ENCODE results near the gene NRCAM. TPM values are rescaled to one million over a fixed set of nuclear protein-coding genes. Genes with fewer than 3 reads are reported as not detected.
A peak's percentile ranks its signal among the peaks of the same experiment; 100 is the strongest.
"Not testable (repeated sequence)": the region's sequence is repeated elsewhere in the genome, so short reads cannot be mapped to it uniquely, and the experiment has no call there.

Gene NRCAM
- total RNA-seq, 4 donors from 2014 or later, result 10.1 to 19.5 (median 13.0) TPM

DNA sequence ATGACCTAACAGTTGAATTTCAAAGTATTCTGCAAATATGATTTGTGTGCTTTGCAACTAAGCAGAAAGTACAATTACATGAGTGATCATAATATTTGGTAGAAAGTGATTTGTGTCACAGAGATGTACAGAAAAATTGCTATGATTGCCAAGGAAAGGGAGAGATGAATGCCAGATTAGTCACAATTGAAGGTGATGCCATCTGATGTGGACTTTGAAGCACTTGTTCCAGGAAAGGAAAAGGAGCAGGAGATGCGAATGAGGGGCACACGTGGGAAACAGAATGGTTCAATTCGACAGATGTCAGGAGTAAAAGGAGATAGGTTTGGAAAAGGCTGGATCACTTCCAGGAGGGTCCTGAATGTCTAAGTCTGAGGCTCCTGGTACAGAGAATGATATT lies 173.0 kb downstream of the NRCAM start:
- no peaks in the 10 kb centered on the region for H3K9me3 ChIP-seq
- TF ChIP-seq POLR2A (IDR thresholded peaks at IDR 0.05), result no peak
- TF ChIP-seq, protein P1, sequence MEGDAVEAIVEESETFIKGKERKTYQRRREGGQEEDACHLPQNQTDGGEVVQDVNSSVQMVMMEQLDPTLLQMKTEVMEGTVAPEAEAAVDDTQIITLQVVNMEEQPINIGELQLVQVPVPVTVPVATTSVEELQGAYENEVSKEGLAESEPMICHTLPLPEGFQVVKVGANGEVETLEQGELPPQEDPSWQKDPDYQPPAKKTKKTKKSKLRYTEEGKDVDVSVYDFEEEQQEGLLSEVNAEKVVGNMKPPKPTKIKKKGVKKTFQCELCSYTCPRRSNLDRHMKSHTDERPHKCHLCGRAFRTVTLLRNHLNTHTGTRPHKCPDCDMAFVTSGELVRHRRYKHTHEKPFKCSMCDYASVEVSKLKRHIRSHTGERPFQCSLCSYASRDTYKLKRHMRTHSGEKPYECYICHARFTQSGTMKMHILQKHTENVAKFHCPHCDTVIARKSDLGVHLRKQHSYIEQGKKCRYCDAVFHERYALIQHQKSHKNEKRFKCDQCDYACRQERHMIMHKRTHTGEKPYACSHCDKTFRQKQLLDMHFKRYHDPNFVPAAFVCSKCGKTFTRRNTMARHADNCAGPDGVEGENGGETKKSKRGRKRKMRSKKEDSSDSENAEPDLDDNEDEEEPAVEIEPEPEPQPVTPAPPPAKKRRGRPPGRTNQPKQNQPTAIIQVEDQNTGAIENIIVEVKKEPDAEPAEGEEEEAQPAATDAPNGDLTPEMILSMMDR (IDR thresholded peaks at IDR 0.05), result no peak
- 72 to 87% methylated on average over 3 of the region's 3 CpGs for WGBS, 2 donors
- peaks cover 6% of the 10 kb centered on the region in 2 donors for H3K4me1 ChIP-seq
- intact Hi-C loops (cut with DNase I), result no loop called here
- no peak overlapping the region for H3K4me3 ChIP-seq (replicated peaks in 1 of 3)
- no peak overlapping the region for H3K27ac ChIP-seq
- no peak for DNase-seq
- no peaks in the 10 kb centered on the region for H3K27me3 ChIP-seq
- no peaks in the 10 kb centered on the region for H3K36me3 ChIP-seq

DNA sequence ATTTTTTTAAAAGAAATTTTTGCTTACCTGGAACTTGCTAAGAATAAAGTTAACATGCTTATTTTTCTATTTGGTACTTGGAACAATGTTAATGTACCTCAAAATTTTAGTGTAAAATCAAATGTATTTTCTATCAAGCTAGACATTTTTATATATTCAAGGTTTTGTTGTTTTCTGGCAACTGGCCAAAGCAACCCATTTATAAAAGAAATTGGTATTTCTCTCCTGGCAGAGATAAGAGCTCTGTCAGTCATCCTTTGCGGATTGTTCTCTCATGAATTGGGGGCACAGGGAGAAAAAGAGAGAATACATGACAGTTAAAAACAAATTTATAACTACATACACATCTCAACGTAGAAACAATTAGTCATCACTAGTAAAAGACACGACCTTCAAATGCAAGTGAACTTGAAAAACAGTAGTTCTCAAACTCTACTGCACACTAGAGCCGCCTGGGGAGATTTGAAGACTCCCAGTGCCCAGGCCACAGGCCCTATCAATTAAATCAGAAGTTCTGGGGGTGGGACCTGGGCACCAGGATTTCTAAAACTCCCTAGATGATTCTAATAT lies 173.7 kb downstream of the NRCAM start:
- TF ChIP-seq, protein P1 (IDR thresholded peaks at IDR 0.05), result no peak
- no peak for TF ChIP-seq POLR2A (IDR thresholded peaks at IDR 0.05)
- Histone ChIP-seq H3K4me1 (peaks cover 6% of the 10 kb centered on the region in 2 donors), H3K9me3 (no peaks in the 10 kb centered on the region), H3K27ac (no peak overlapping the region), H3K4me3 (replicated peaks in 1 of 3) (no peak overlapping the region), H3K27me3 (no peaks in the 10 kb centered on the region), H3K36me3 (no peaks in the 10 kb centered on the region)
- 47 to 53% methylated on average over 4 of the region's 4 CpGs for WGBS, 2 donors
- intact Hi-C loops (cut with DNase I), result no loop called here
- no peak for DNase-seq

DNA sequence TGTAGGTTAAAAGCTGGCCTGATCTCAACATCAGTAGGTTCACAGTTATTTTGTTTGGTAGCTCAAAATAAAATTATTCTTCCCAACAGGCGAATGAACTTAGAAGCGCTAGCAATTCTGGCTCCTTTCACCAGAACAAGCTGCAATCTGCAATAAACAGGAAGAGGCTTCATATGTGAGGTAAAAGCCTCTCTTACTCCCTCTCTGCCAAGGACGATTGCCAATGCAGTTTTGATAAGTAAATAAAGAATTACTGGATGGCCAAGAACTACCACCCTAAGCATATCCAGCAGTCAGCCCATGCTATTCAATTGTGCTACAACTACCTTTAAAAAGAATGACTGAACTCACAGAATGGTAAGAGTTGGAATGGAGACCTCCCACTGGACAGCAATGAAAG lies 176.1 kb downstream of the NRCAM start:
- Histone ChIP-seq H3K27me3 (no peaks in the 10 kb centered on the region), H3K4me1 (peaks cover 6% of the 10 kb centered on the region in 2 donors), H3K9me3 (no peaks in the 10 kb centered on the region), H3K36me3 (no peaks in the 10 kb centered on the region), H3K27ac (no peak overlapping the region), H3K4me3 (replicated peaks in 1 of 3) (no peak overlapping the region)
- TF ChIP-seq, protein P1 (IDR thresholded peaks at IDR 0.05), result no peak
- no peak for TF ChIP-seq POLR2A (IDR thresholded peaks at IDR 0.05)
- intact Hi-C loops (cut with DNase I), result no loop called here
- WGBS, 2 donors, result 34 to 37% methylated on average over 3 of the region's 3 CpGs
- DNase-seq, result no peak

DNA sequence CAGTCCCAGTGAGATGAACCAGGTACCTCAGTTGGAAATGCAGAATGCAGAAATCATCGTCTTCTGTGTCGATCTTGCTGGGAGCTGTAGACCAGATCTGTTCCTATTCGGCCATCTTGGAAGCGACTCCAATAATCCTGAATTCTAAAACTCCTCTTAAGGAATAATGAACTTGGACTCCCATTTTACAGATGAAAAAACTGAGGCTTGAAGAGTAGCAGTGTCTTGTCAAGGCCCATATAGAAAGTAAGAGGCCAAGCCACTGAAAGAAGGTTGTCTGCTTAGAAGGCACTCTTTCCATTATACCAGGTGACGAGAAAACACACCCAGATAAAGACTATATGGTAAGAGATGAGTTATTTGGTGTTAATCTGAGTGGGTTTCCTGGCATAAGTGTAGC lies 177.5 kb downstream of the NRCAM start:
- no peak for TF ChIP-seq POLR2A (IDR thresholded peaks at IDR 0.05)
- TF ChIP-seq, protein P1 (IDR thresholded peaks at IDR 0.05), result no peak
- WGBS, 2 donors, result 96 to 98% methylated on average over 5 of the region's 5 CpGs
- intact Hi-C loops (cut with DNase I), result no loop called here
- Histone ChIP-seq H3K36me3 (no peaks in the 10 kb centered on the region), H3K4me3 (replicated peaks in 1 of 3) (no peak overlapping the region), H3K4me1 (peaks cover 6% of the 10 kb centered on the region in 2 donors), H3K27me3 (no peaks in the 10 kb centered on the region), H3K27ac (no peak overlapping the region), H3K9me3 (no peaks in the 10 kb centered on the region)
- DNase-seq, result no peak

DNA sequence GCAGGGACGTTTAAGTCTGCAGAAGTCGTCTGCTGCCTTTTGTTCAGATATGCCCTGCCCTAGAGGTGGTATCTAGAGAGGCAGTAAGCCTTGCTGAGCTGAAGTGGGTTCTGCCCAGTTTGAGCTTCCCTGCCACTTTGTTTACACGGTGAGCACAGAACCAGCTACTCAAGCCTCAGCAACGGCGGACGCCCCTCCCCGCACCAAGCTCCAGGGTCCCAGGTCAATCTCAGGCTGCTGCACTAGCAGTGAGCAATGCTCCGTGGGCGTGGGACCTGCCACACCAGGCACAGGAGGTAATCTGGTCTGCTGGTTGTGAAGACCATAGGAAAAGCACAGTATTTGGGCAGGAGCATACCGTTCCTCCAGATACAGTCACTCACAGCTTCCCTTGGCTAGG lies 178.0 kb downstream of the NRCAM start:
- peak in 1 of 2 donors; percentile 5 for DNase-seq
- peaks cover 6% of the 10 kb centered on the region in 2 donors for H3K4me1 ChIP-seq
- intact Hi-C loops (cut with DNase I), result no loop called here
- H3K36me3 ChIP-seq, result no peaks in the 10 kb centered on the region
- H3K27me3 ChIP-seq, result no peaks in the 10 kb centered on the region
- no peak overlapping the region for H3K27ac ChIP-seq
- TF ChIP-seq POLR2A (IDR thresholded peaks at IDR 0.05), result no peak
- TF ChIP-seq, protein P1 (IDR thresholded peaks at IDR 0.05), result no peak
- no peak overlapping the region for H3K4me3 ChIP-seq (replicated peaks in 1 of 3)
- WGBS, 2 donors, result 64 to 71% methylated on average over 9 to 10 of the region's 10 CpGs
- no peaks in the 10 kb centered on the region for H3K9me3 ChIP-seq

DNA sequence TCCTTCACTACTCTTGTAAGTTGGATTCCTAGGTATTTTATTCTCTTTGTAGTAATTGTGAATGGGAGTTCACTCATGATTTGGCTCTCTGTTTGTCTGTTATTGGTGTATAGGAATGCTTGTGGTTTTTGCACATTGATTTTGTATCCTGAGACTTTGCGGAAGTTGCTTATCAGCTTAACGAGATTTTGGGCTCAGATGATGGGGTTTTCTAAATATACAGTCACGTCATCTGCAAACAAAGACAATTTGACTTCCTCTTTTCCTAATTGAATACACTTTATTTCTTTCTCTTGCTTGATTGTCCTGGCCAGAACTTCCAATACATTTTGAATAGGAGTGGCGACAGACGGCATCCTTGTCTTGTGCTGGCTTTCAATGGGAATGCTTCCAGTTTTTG lies 181.8 kb downstream of the NRCAM start:
- H3K4me3 ChIP-seq (replicated peaks in 1 of 3); intact Hi-C loops (cut with DNase I); H3K36me3 ChIP-seq; H3K27me3 ChIP-seq; DNase-seq; H3K27ac ChIP-seq; H3K9me3 ChIP-seq; H3K4me1 ChIP-seq: not testable (repeated sequence)
- 89 to 90% methylated on average over 5 of the region's 5 CpGs for WGBS, 2 donors

DNA sequence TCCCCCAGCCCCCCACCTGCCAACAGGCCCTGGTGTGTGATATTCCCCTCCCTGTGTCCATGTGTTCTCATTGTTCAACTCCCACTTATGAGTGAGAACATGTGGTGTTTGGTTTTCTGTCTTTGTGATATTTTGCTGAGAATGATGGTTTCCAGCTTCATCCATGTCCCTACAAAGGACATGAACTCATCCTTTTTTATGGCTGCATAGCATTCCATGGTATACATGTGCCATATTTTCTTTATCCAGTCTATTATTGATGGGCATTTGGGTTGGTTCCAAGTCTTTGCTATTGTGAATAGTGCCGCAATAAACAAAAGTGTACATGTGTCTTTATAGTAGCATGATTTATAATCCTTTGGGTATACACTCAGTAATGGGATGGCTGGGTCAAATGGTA lies 183.3 kb downstream of the NRCAM start:
- H3K27ac ChIP-seq; H3K9me3 ChIP-seq; H3K27me3 ChIP-seq; H3K4me3 ChIP-seq (replicated peaks in 1 of 3); DNase-seq; H3K4me1 ChIP-seq; intact Hi-C loops (cut with DNase I); H3K36me3 ChIP-seq: not testable (repeated sequence)
- WGBS, 2 donors, result 94 to 97% methylated on average over 1 of the region's 1 CpG
